ENCODE measurements around the gene MAPK6.

DNA sequence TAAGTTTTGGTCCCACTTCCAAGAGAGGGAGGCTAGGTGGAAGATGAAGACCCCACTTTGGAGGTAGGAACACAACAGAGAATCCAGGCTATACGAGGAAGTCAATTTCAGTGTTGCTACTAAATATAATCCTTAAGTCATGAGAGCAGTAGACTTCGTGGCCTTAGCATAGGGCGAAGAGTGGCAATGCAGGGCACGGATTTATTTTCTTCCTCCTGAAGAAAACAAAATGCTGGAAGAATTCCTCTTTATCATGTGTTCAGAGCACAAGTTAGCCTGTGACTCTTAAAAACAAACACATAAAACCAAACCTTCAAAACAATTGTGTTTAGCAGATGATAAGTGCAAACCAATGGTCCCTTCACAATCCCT, 74.1 kb downstream of the MAPK6 start:
- TF ChIP-seq EZH2phosphoT487 (IDR thresholded peaks at IDR 0.05; ENCODE audit: low read depth) = no peak
- TF ChIP-seq, protein P1, sequence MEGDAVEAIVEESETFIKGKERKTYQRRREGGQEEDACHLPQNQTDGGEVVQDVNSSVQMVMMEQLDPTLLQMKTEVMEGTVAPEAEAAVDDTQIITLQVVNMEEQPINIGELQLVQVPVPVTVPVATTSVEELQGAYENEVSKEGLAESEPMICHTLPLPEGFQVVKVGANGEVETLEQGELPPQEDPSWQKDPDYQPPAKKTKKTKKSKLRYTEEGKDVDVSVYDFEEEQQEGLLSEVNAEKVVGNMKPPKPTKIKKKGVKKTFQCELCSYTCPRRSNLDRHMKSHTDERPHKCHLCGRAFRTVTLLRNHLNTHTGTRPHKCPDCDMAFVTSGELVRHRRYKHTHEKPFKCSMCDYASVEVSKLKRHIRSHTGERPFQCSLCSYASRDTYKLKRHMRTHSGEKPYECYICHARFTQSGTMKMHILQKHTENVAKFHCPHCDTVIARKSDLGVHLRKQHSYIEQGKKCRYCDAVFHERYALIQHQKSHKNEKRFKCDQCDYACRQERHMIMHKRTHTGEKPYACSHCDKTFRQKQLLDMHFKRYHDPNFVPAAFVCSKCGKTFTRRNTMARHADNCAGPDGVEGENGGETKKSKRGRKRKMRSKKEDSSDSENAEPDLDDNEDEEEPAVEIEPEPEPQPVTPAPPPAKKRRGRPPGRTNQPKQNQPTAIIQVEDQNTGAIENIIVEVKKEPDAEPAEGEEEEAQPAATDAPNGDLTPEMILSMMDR (IDR thresholded peaks at IDR 0.05; ENCODE audit: low read depth, low read length) = no peak

All from OCI-LY3 (cell line).